CD14-positive monocyte (primary cell): ENCODE measurements around the gene PVR. TPM values are rescaled to one million over a fixed set of nuclear protein-coding genes. Genes with fewer than 3 reads are reported as not detected.
A peak's percentile ranks its signal among the peaks of the same experiment; 100 is the strongest.

Source experiments
- DNase-seq, 3 donors: peaks; one replicate each; pipeline ENCODE4 v3.0.0-alpha.2; 2011 to 2022
- H2AFZ ChIP-seq: 2 replicates; pipeline ENCODE4 v1.6.0; 2012; ENCODE audit warnings: mild to moderate bottlenecking, low read depth, low read length, inconsistent platforms; ENCODE audit not compliant: insufficient read depth, poor library complexity, severe bottlenecking
- H3K27ac ChIP-seq, 2 donors: 1 replicate in 1 of 2; 2 replicates in 1 of 2; pipeline ENCODE4 v1.5.1; 2012 to 2013; ENCODE audit warnings: low read length in 2 of 2, control low read depth in 1 of 2, inconsistent platforms in 1 of 2, low read depth in 1 of 2, mild to moderate bottlenecking in 1 of 2
- H3K27me3 ChIP-seq, 2 donors: one replicate each; pipeline versions ENCODE4 v1.6.0 to v1.6.1; 2011 to 2013; ENCODE audit warnings: low read length in 2 of 2; ENCODE audit not compliant: control insufficient read depth in 2 of 2, insufficient read depth in 2 of 2
- H3K36me3 ChIP-seq, 2 donors: replicated peaks in 1 of 2; 1 replicate in 1 of 2; 2 replicates in 1 of 2; pipeline versions ENCODE4 v1.5.1 to v1.6.1; 2012 to 2013; ENCODE audit warnings: low read length in 2 of 2, control low read depth in 1 of 2, inconsistent platforms in 1 of 2, mild to moderate bottlenecking in 1 of 2; ENCODE audit not compliant: insufficient read depth in 2 of 2, control insufficient read depth in 1 of 2
- H3K4me1 ChIP-seq, 2 donors: 1 replicate in 1 of 2; 2 replicates in 1 of 2; pipeline versions ENCODE4 v1.5.1 to v1.6.1; 2012 to 2013; ENCODE audit warnings: low read length in 2 of 2, control low read depth in 1 of 2, inconsistent platforms in 1 of 2, mild to moderate bottlenecking in 1 of 2, moderate library complexity in 1 of 2; ENCODE audit not compliant: insufficient read depth in 2 of 2, control insufficient read depth in 1 of 2
- H3K4me2 ChIP-seq: replicated peaks from 2 replicates; pipeline ENCODE3; 2012; ENCODE audit warnings: low read length, moderate library complexity, mild to moderate bottlenecking; ENCODE audit not compliant: poor library complexity, severe bottlenecking; ENCODE audit errors: extremely low read depth
- H3K4me3 ChIP-seq, 3 experiments: fragments of 200-600 bp in 1 of 3; sonication (generic) in 1 of 3; replicated peaks in 1 of 3; 1 replicate in 2 of 3; 2 replicates in 1 of 3; pipeline ENCODE4 v1.5.1; 2011 to 2013; ENCODE audit warnings: low read length in 3 of 3, mild to moderate bottlenecking in 3 of 3, control low read depth in 2 of 3, low read depth in 2 of 3, inconsistent platforms in 1 of 3, moderate library complexity in 1 of 3
- H3K79me2 ChIP-seq: 2 replicates; pipeline ENCODE4 v1.6.0; 2012; ENCODE audit warnings: mild to moderate bottlenecking, control low read depth, inconsistent platforms, low read length, moderate library complexity; ENCODE audit not compliant: insufficient read depth
- H3K9ac ChIP-seq: 2 replicates; pipeline ENCODE4 v1.6.0; 2017; ENCODE audit warnings: low read length, mild to moderate bottlenecking; ENCODE audit not compliant: insufficient read depth, poor library complexity, severe bottlenecking
- H3K9me3 ChIP-seq, 2 donors: replicated peaks in 1 of 2; 1 replicate in 1 of 2; 2 replicates in 1 of 2; pipeline versions ENCODE4 v1.5.1 to v1.6.1; 2012 to 2013; ENCODE audit warnings: low read length in 2 of 2, control low read depth in 1 of 2; ENCODE audit not compliant: control insufficient read depth in 1 of 2, insufficient read depth in 1 of 2
- H4K20me1 ChIP-seq: 2 replicates; pipeline ENCODE4 v1.6.0; 2012; ENCODE audit warnings: mild to moderate bottlenecking, low read length, control low read depth, moderate library complexity; ENCODE audit not compliant: insufficient read depth
- H3K27ac Mint-ChIP-seq, 7 donors: one replicate each; pipeline ENCODE4 v1.8.0; 2020; ENCODE audit warnings: mild to moderate bottlenecking in 7 of 7, mixed read lengths in 7 of 7, moderate library complexity in 6 of 7, inconsistent platforms in 2 of 7
- H3K27me3 Mint-ChIP-seq, 3 donors: one replicate each; pipeline ENCODE4 v1.8.0; 2021 to 2022; ENCODE audit warnings: low read depth in 3 of 3, mild to moderate bottlenecking in 3 of 3, mixed read lengths in 3 of 3, moderate library complexity in 3 of 3, inconsistent platforms in 1 of 3
- H3K36me3 Mint-ChIP-seq, 2 donors: one replicate each; pipeline ENCODE4 v1.8.0; 2020; ENCODE audit warnings: mixed read lengths in 2 of 2, inconsistent platforms in 1 of 2, mild to moderate bottlenecking in 1 of 2
- H3K4me1 Mint-ChIP-seq: one replicate; pipeline ENCODE4 v1.8.0; 2020; ENCODE audit warnings: mild to moderate bottlenecking, mixed read lengths
- H3K4me3 Mint-ChIP-seq, 2 donors: one replicate each; pipeline ENCODE4 v1.8.0; 2020; ENCODE audit warnings: mild to moderate bottlenecking in 2 of 2, mixed read lengths in 2 of 2, moderate library complexity in 1 of 2
- H3K9me3 Mint-ChIP-seq, 7 donors: one replicate each; pipeline ENCODE4 v1.8.0; 2020 to 2022; ENCODE audit warnings: mixed read lengths in 7 of 7, mild to moderate bottlenecking in 6 of 7, moderate library complexity in 6 of 7, inconsistent platforms in 2 of 7
- CTCF ChIP-seq: fragments of 200-600 bp; IDR thresholded peaks from one replicate; pipeline ENCODE4 v1.8.0; 2022; ENCODE audit warnings: antibody characterized with exemption, mild to moderate bottlenecking
- WGBS: methylation state at CpG from one replicate; pipeline ENCODE4 v1.1.5; 2013; ENCODE audit warnings: missing lambda C conversion rate; ENCODE audit not compliant: insufficient coverage; 5-methylcytosine and 5-hydroxymethylcytosine counted together
- intact Hi-C, 2 donors: fragments of 100-400 bp; cut with micrococcal nuclease; formaldehyde crosslinking; loops; one replicate each; pipeline versions ENCODE4 v1.15.0 to v1.15.1; 2023
- polyA plus RNA-seq, 3 donors: library from polyadenylated mRNA; depleted of rRNA in 1 of 3; unstranded in 2 of 3; stranded (reverse) in 1 of 3; fragments of 300-500 nt in 2 of 3; fragments of >200 nt in 1 of 3; fragmentation: Illumina TruSeq in 2 of 3; gene quantifications; 1 replicate in 2 of 3; 2 replicates in 1 of 3; pipeline ENCODE4 v1.2.3, GENCODE V29; 2012 to 2021

PVR gene
- polyA plus RNA-seq, 3 donors = 10.1 to 20.2 (median 12.9) TPM

- Mint-ChIP-seq H3K36me3 (peaks cover 66 to 84% of the 10 kb centered on the region in 2 donors), H3K27ac (peak overlapping the region in 3 of 7 donors; percentile 32 to 68 (median 65)), H3K4me1 (peaks cover 8% of the 10 kb centered on the region), H3K4me3 (no peak overlapping the region), H3K9me3 (no peaks in the 10 kb centered on the region), H3K27me3 (peaks cover 0 to 2% (median 2%) of the 10 kb centered on the region in 3 donors)
- Histone ChIP-seq H3K27ac (no peak overlapping the region), H3K4me2 (no peak overlapping the region), H3K9ac (no peak overlapping the region), H3K36me3 (peaks cover 74 to 86% of the 10 kb centered on the region in 2 donors), H3K4me1 (no peaks in the 10 kb centered on the region), H2AFZ (no peak overlapping the region), H4K20me1 (peaks cover 8% of the 10 kb centered on the region), H3K9me3 (no peaks in the 10 kb centered on the region), H3K4me3 (no peak overlapping the region), H3K27me3 (no peaks in the 10 kb centered on the region), H3K79me2 (no peaks in the 10 kb centered on the region)
- intact Hi-C loops = loop anchor here (1.0 to 10.0 kb wide), 4 partner anchors 67 to 187 kb away; partner anchors contain the start of gene NECTIN2 (in 1 of the 2)
- peak; percentile 46 to 67 (median 52) for DNase-seq
- TF ChIP-seq CTCF = peak; percentile 97
- 46% methylated on average over 23 of the region's 25 CpGs for WGBS
Observed at GRCh38 chr19:44657211-44657921, 13.7 kb downstream of the PVR start.

DNA sequence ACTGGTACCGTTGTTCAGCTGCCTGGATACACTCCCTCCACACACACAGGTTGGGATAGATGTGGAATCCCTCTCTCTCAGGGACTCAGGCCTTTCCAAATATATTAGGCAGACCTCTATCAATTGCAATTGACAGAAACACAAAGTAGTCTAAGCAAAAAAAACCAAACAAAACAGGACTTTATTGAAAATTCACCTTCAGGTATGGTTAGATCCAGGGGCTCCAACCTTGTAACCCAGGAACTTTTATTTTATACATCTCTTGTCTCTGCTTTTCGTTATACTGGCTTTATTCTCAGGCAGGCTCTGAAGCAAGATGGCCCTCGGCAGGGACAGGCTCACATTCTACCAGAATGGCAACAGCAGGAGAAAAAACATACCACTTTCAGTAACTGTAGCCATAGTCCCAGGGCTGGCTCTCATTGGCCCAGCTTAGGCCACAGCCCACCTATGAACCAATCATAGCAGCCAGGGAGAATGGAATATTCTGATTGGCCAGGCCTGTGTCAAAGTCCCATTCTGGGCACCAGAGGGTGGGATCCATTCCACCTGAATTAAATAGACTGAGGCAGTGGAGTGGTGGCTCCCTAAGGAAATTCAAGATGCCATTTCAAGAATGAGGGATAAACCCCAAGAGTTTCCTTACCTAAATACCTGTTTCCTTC, 14.5 kb downstream of the PVR start:
- H3K27ac ChIP-seq = no peak overlapping the region
- no peaks in the 10 kb centered on the region for H3K9me3 ChIP-seq
- H3K9ac ChIP-seq = no peak overlapping the region
- no peak overlapping the region for H2AFZ ChIP-seq
- no peaks in the 10 kb centered on the region for H3K9me3 Mint-ChIP-seq
- peaks cover 0 to 3% (median 2%) of the 10 kb centered on the region in 3 donors for H3K27me3 Mint-ChIP-seq
- peaks cover 8% of the 10 kb centered on the region for H4K20me1 ChIP-seq
- no peak for DNase-seq
- H3K27me3 ChIP-seq = no peaks in the 10 kb centered on the region
- TF ChIP-seq CTCF = no peak
- no peak overlapping the region for H3K4me3 ChIP-seq
- 100% methylated on average over 2 of the region's 3 CpGs for WGBS
- no peak overlapping the region for H3K4me3 Mint-ChIP-seq
- peaks cover 8% of the 10 kb centered on the region for H3K4me1 Mint-ChIP-seq
- H3K27ac Mint-ChIP-seq = peak overlapping the region in 1 of 7 donors; percentile 68
- no peak overlapping the region for H3K4me2 ChIP-seq
- intact Hi-C loops = loop anchor here in 1 of 2 donors (10.0 kb wide), 2 partner anchors 67 to 187 kb away; partner anchors contain the start of gene NECTIN2
- H3K36me3 Mint-ChIP-seq = peaks cover 69 to 86% of the 10 kb centered on the region in 2 donors
- no peaks in the 10 kb centered on the region for H3K4me1 ChIP-seq
- no peaks in the 10 kb centered on the region for H3K79me2 ChIP-seq
- peaks cover 69 to 86% of the 10 kb centered on the region in 2 donors for H3K36me3 ChIP-seq
